GM19467 (cell line): ENCODE data around the gene CRLF3.
A peak's percentile ranks its signal among the peaks of the same experiment; 100 is the strongest.
"Not testable (repeated sequence)": the region's sequence is repeated elsewhere in the genome, so short reads cannot be mapped to it uniquely, and the experiment has no call there.

Experiments used
- ATAC-seq: cut with Tn5 transposase; IDR thresholded peaks from one replicate; pipeline ENCODE4 v1.9.1; 2021; ENCODE audit warnings: mild to moderate bottlenecking, moderate library complexity; ENCODE audit not compliant: unreplicated experiment

Gene CRLF3

GRCh38 chr17:30816165-30816564 is 8.3 kb downstream of the CRLF3 start:
- no peak for ATAC-seq

GRCh38 chr17:30814860-30815259 is 9.6 kb downstream of the CRLF3 start:
- not testable (repeated sequence) for ATAC-seq

GRCh38 chr17:30814236-30814635 is 10.3 kb downstream of the CRLF3 start:
- not testable (repeated sequence) for ATAC-seq

- no peak for ATAC-seq
Measured at GRCh38 chr17:30812218-30813177, 12.0 kb downstream of the CRLF3 start.

GRCh38 chr17:30809867-30810266 is 14.6 kb downstream of the CRLF3 start:
- no peak for ATAC-seq

GRCh38 chr17:30808785-30809286 is 15.7 kb downstream of the CRLF3 start:
- ATAC-seq = peak; percentile 68

- no peak for ATAC-seq
Measured at GRCh38 chr17:30807896-30808295, 16.6 kb downstream of the CRLF3 start.

- no peak for ATAC-seq
Measured at GRCh38 chr17:30805944-30806456, 18.5 kb downstream of the CRLF3 start.

- ATAC-seq = no peak
Measured at GRCh38 chr17:30801671-30802070, 22.8 kb downstream of the CRLF3 start.

- ATAC-seq = no peak
Measured at GRCh38 chr17:30796016-30796415, 28.5 kb downstream of the CRLF3 start.

GRCh38 chr17:30794372-30794771 is 30.1 kb downstream of the CRLF3 start:
- ATAC-seq = no peak

- ATAC-seq = no peak
Measured at GRCh38 chr17:30793282-30793977, 31.1 kb downstream of the CRLF3 start.

GRCh38 chr17:30790279-30790678 is 34.2 kb downstream of the CRLF3 start:
- ATAC-seq = no peak

- no peak for ATAC-seq
Measured at GRCh38 chr17:30788918-30789317, 35.6 kb downstream of the CRLF3 start.

GRCh38 chr17:30782206-30782605 is 42.3 kb downstream of the CRLF3 start:
- ATAC-seq = no peak

- no peak for ATAC-seq
Measured at GRCh38 chr17:30780343-30780742, 44.1 kb downstream of the CRLF3 start.

- ATAC-seq = not testable (repeated sequence)
Measured at GRCh38 chr17:30768771-30769170, 55.7 kb downstream of the CRLF3 start.

- not testable (repeated sequence) for ATAC-seq
Measured at GRCh38 chr17:30767641-30768404, 56.7 kb downstream of the CRLF3 start.

- no peak for ATAC-seq
Measured at GRCh38 chr17:30761060-30761459, 63.4 kb downstream of the CRLF3 start.

- not testable (repeated sequence) for ATAC-seq
Measured at GRCh38 chr17:30753291-30753690, 71.2 kb downstream of the CRLF3 start.

GRCh38 chr17:30750982-30751381 is 73.5 kb downstream of the CRLF3 start:
- ATAC-seq = not testable (repeated sequence)
